SK-N-SH treated with all-trans-retinoic acid at 6 μM for 48 hours (cell line): ENCODE measurements around the gene PER1.

ENCODE experiments used
- ATAC-seq: fragments of 200-7000 bp; cut with Tn5 transposase; 3 replicates; pipeline ENCODE4 v1.9.1; 2020; ENCODE audit warnings: mild to moderate bottlenecking, moderate library complexity
- ARNTL ChIP-seq: fragments of 450-650 bp; formaldehyde crosslinking; IDR thresholded peaks from 2 replicates; pipeline ENCODE4 v1.5.0; 2020; ENCODE audit warnings: low read depth, mild to moderate bottlenecking, moderate library complexity, borderline replicate concordance
- BACH2 ChIP-seq: fragments of 250-450 bp; sonication (Bioruptor Pico); IDR thresholded peaks from 2 replicates; pipeline ENCODE4 v1.9.0; 2021; ENCODE audit warnings: mild to moderate bottlenecking, borderline replicate concordance
- CREB5 ChIP-seq: fragments of 250-450 bp; sonication (Bioruptor Pico); IDR thresholded peaks from 2 replicates; pipeline ENCODE4 v1.5.1; 2020; ENCODE audit warnings: low read depth, mild to moderate bottlenecking, moderate library complexity
- CSDC2 ChIP-seq: fragments of 250-450 bp; sonication (Bioruptor Pico); IDR thresholded peaks from 2 replicates; pipeline ENCODE4 v1.5.0; 2020; ENCODE audit warnings: mild to moderate bottlenecking, moderate library complexity
- CSRNP3 ChIP-seq: fragments of 250-450 bp; sonication (Bioruptor Pico); IDR thresholded peaks from 2 replicates; pipeline ENCODE4 v1.5.1; 2021; ENCODE audit warnings: mild to moderate bottlenecking, moderate library complexity
- ESRRG ChIP-seq: fragments of 250-450 bp; sonication (Bioruptor Pico); IDR thresholded peaks from 2 replicates; pipeline ENCODE4 v1.6.1; 2021; ENCODE audit warnings: mild to moderate bottlenecking
- GLIS3 ChIP-seq: fragments of 250-450 bp; sonication (Bioruptor Pico); IDR thresholded peaks from 2 replicates; pipeline ENCODE4 v1.5.0; 2020; ENCODE audit warnings: mild to moderate bottlenecking, moderate library complexity
- OSR1 ChIP-seq: fragments of 250-450 bp; sonication (Bioruptor Pico); IDR thresholded peaks from 2 replicates; pipeline ENCODE4 v1.8.0; 2022; ENCODE audit warnings: moderate library complexity, mild to moderate bottlenecking, inconsistent platforms
- PATZ1 ChIP-seq: fragments of 250-450 bp; sonication (Bioruptor Pico); IDR thresholded peaks from 2 replicates; pipeline ENCODE4 v1.8.0; 2020; ENCODE audit warnings: mild to moderate bottlenecking, moderate library complexity, borderline replicate concordance
- POU6F1 ChIP-seq: fragments of 250-450 bp; sonication (Bioruptor Pico); IDR thresholded peaks from 2 replicates; pipeline ENCODE4 v1.8.0; 2021; ENCODE audit warnings: low read depth, mild to moderate bottlenecking, moderate library complexity, borderline replicate concordance
- PPARA ChIP-seq: fragments of 250-450 bp; sonication (Bioruptor Pico); IDR thresholded peaks from 2 replicates; pipeline ENCODE4 v1.5.0; 2020; ENCODE audit warnings: mild to moderate bottlenecking, borderline replicate concordance
- RARB ChIP-seq: fragments of 250-450 bp; sonication (Bioruptor Pico); IDR thresholded peaks from 2 replicates; pipeline ENCODE4 v1.8.0; 2021; ENCODE audit warnings: mild to moderate bottlenecking, moderate library complexity
- SNAI2 ChIP-seq: fragments of 250-450 bp; sonication (Bioruptor Pico); IDR thresholded peaks from 2 replicates; pipeline ENCODE4 v1.5.0; 2020; ENCODE audit warnings: mild to moderate bottlenecking, moderate library complexity
- TCF4 ChIP-seq: fragments of 250-450 bp; sonication (Bioruptor Pico); IDR thresholded peaks from 2 replicates; pipeline ENCODE4 v1.8.0; 2021; ENCODE audit warnings: mild to moderate bottlenecking, moderate library complexity, borderline replicate concordance
- TOX ChIP-seq: fragments of 250-450 bp; sonication (Bioruptor Pico); IDR thresholded peaks from 2 replicates; pipeline ENCODE4 v1.8.0; 2021; ENCODE audit warnings: mild to moderate bottlenecking, moderate library complexity, borderline replicate concordance
- TSHZ2 ChIP-seq: fragments of 250-450 bp; sonication (Bioruptor Pico); IDR thresholded peaks from 2 replicates; pipeline ENCODE4 v1.5.0; 2020; ENCODE audit warnings: mild to moderate bottlenecking, moderate library complexity
- ZFP3 ChIP-seq: fragments of 250-450 bp; sonication (Bioruptor Pico); IDR thresholded peaks from 2 replicates; pipeline ENCODE4 v1.5.0; 2020; ENCODE audit warnings: mild to moderate bottlenecking, moderate library complexity
- ZFP30 ChIP-seq: fragments of 450-650 bp; formaldehyde crosslinking; IDR thresholded peaks from 2 replicates; pipeline ENCODE4 v1.5.0; 2022; ENCODE audit warnings: mild to moderate bottlenecking, moderate library complexity
- ZNF565 ChIP-seq: fragments of 450-650 bp; formaldehyde crosslinking; conservative IDR thresholded peaks from 2 replicates; pipeline ENCODE4 v1.5.0; 2020; ENCODE audit warnings: low read depth, mild to moderate bottlenecking, moderate library complexity
- ZNF70 ChIP-seq: fragments of 450-650 bp; formaldehyde crosslinking; IDR thresholded peaks from 2 replicates; pipeline ENCODE4 v1.5.0; 2020; ENCODE audit warnings: mild to moderate bottlenecking, moderate library complexity
- ZNF8 ChIP-seq: fragments of 450-650 bp; formaldehyde crosslinking; IDR thresholded peaks from 2 replicates; pipeline ENCODE4 v1.5.0; 2020; ENCODE audit warnings: mild to moderate bottlenecking, moderate library complexity

Gene PER1

GRCh38 chr17:8118769-8119580 lies 33.2 kb downstream of the PER1 start:
- TF ChIP-seq BACH2 = no peak
- TF ChIP-seq TOX = no peak
- no peak for TF ChIP-seq ZNF8 (CRISPR knock-in tag)
- TF ChIP-seq TCF4 (CRISPR knock-in tag) = no peak
- no peak for TF ChIP-seq ARNTL
- TF ChIP-seq ZNF565 (CRISPR knock-in tag) = no peak
- TF ChIP-seq ZFP30 (CRISPR knock-in tag) = no peak
- no peak for TF ChIP-seq RARB (CRISPR knock-in tag)
- no peak for TF ChIP-seq CSDC2 (CRISPR knock-in tag)
- TF ChIP-seq CREB5 (CRISPR knock-in tag) = no peak
- TF ChIP-seq GLIS3 (CRISPR knock-in tag) = no peak
- ATAC-seq = peak; percentile 71

- peak; percentile 26 for ATAC-seq
- TF ChIP-seq TSHZ2 (CRISPR knock-in tag) (no peak), PATZ1 (CRISPR knock-in tag) (no peak), ZNF8 (CRISPR knock-in tag) (no peak), SNAI2 (CRISPR knock-in tag) (no peak), CREB5 (CRISPR knock-in tag) (no peak), ZFP3 (no peak), ZFP30 (CRISPR knock-in tag) (no peak), BACH2 (no peak), ZNF565 (CRISPR knock-in tag) (no peak), CSDC2 (CRISPR knock-in tag) (no peak), ARNTL (no peak), OSR1 (CRISPR knock-in tag) (no peak), CSRNP3 (CRISPR knock-in tag) (no peak), ESRRG (CRISPR knock-in tag) (no peak), RARB (CRISPR knock-in tag) (no peak), GLIS3 (CRISPR knock-in tag) (no peak), PPARA (no peak), ZNF70 (CRISPR knock-in tag) (no peak), POU6F1 (no peak), TCF4 (CRISPR knock-in tag) (no peak)
Observed at GRCh38 chr17:8117980-8118768, 34.0 kb downstream of the PER1 start, which contains the start of gene ALOXE3. TSS of gene ALOXE3 (minus strand) at chr17:8118514. CDS start at chr17:8117990, 524 bp downstream.
